Inflammatory macrophage treated with lipopolysaccharide for 4 hours (primary cell): Measurements from ENCODE around the gene SLC22A9.
"Not testable (repeated sequence)": the region's sequence is repeated elsewhere in the genome, so short reads cannot be mapped to it uniquely, and the experiment has no call there.

Source experiments
- DNase-seq: peaks from one replicate; pipeline ENCODE4 v3.0.0-alpha.2; 2020

Gene SLC22A9

DNA sequence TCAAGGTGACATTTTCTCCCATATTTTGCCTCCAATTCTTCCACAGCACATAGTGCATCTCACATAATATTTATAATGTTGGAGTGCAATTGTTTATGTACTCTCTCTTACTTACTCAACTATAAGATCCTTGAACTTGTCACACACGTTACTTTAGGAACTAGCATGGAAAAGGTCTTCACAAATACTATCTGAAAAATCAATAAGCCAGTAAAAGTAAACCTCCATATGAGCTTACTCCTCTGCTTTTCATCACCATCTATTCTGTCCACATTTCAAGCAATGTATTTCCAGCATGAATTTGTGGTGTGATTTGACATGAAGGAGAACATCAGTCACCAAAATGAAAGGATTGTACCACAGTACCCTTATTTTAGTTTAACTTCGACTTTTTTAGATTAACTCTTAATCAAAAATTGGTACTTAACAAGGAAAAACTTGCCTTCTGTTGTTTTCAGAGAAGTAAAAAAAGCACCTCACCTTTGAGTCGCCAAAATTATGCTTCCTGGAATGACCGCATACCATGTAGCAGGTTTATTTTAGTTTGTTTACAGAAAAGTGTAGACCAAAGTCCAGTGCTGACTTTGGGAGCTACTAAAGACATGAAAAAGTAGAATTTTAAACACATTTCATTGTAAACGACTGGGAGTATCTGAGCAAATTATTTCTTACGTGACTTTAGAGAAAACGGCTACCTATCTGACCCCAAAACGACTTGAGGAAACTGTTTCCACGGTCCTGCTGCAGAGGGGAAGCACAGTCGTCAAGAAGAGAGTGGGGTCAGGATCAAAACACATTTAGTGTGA lies at the start of gene SLC22A9:
Gene SLC22A9, plus strand, starts transcription at position 621 of the 806 bp plus-strand sequence. CDS start 272 bp downstream, outside the sequence.
- DNase-seq: no peak

- DNase-seq: no peak
These were observed 47.9 kb upstream of the SLC22A9 start for GRCh38 chr11:63321723-63322122.

- not testable (repeated sequence) for DNase-seq
These were observed 34.5 kb upstream of the SLC22A9 start for GRCh38 chr11:63335089-63335488.

DNA sequence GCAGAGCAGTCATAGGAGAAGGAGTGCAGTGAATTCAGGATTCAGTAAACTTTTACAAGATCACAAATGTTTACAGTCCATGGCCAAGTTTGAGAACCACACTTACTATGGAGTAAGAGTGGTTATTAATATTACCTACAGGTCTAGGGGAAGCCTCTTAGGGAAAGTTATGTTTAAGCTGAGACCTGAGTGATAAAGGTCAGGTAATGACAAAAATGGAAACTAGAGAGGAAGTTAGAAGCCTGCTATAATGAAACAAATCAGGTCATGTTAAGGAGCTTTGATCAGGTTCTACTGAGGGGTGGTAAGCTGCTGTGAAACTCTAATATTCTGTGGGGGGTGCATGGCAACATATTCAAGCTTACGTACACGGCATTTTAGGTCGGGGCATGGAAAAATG lies 32.5 kb upstream of the SLC22A9 start:
- no peak for DNase-seq

DNA sequence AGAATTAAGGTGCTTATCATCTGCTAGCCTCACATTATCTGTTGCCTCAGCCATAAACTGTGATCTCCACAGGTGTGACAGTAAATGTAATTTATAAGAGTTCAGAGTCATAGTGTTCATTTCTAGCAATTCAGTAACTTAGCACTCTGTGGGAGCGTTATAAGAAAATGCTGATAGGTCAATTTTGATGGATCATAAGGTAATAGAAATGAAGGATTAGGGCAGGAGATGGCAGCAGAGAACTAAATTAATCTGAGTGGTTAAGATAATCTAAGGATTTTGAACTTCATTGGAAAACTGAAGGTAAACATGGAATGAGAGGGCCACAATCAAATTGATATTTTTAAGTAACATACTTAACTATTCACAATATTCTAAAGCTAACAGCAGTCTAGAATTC lies 26.5 kb upstream of the SLC22A9 start:
- no peak for DNase-seq

DNA sequence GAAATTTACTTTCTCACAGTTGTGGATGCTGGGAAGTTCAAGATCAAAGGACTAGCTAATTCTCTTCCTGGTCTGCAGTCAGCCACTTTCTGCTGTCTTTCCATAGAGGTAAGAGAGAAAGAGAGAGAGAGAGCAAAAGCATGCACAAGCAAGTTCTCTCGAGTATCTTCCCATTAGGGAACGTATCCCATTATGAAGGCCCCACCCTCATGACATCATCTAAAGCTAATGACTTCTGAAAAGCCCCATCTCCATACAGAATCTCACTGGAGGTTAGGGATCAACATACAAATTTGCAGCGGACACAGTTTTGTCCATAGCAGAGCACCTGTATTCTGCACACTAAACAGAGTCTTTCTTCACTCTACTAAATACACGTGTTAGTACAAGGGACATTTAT lies 17.4 kb upstream of the SLC22A9 start:
- no peak for DNase-seq

DNA sequence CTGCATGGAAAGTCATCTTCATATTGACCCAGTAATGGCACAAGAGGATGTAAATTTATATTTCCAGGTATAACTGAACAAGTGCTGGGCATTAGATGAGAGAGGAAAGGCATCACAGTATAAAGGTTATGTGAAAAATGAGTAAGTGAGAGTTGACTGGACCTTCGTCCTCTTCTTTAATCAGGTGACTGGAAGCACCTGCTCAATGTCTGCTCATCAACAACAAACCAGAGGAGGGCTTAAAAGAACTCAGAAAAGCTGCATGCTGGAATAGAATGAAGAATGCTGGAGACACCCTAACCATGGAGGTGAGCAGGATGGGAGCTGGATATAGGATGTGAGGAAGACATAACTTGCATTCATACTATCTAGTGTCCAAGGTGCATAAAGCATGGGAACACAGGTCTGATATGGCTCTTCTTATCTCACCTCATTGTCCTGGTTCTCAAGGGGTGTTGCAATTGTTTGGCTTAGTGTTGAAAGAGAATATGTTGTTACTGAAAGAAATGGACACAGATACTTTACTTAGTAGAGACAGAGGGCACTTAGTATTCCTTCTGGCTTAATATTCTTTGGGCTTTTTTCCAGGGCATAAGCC lies 7.3 kb upstream of the SLC22A9 start:
- no peak for DNase-seq

DNA sequence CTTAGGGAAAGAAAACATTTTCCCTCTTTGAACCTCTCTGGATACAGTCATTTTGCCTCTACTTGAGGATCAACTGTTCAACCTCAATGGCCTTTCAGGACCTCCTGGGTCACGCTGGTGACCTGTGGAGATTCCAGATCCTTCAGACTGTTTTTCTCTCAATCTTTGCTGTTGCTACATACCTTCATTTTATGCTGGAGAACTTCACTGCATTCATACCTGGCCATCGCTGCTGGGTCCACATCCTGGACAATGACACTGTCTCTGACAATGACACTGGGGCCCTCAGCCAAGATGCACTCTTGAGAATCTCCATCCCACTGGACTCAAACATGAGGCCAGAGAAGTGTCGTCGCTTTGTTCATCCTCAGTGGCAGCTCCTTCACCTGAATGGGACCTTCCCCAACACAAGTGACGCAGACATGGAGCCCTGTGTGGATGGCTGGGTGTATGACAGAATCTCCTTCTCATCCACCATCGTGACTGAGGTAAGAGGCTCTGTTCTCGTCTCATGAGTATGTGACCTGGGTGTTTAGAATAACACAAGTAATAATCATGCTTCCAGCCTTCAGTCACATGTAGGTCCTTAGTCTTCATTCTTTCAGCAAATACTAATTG lies 495 bp downstream of the SLC22A9 start:
- DNase-seq: no peak

- no peak for DNase-seq
These were observed 1.8 kb downstream of the SLC22A9 start for GRCh38 chr11:63371396-63371795.

DNA sequence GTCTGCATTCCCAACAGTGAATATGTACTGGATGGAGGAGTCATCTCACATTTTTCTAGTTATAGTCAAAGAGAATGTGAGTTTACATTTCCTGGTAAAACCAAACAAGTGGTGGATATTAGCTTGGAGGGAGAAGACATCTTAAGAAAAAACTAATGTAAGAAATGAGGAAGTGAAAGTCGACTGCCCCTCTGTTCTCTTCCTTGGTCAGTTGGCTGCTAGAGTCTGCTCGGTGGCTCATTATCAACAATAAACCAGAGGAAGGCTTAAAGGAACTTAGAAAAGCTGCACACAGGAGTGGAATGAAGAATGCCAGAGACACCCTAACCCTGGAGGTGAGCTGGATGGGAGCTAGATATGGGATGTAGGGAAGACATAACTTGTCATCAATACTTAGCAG lies 5.8 kb downstream of the SLC22A9 start:
- peak; percentile 31 for DNase-seq

GRCh38 chr11:63380130-63380529 lies 10.5 kb downstream of the SLC22A9 start:
- no peak for DNase-seq

GRCh38 chr11:63395697-63396096 lies 26.1 kb downstream of the SLC22A9 start:
- DNase-seq: no peak

GRCh38 chr11:63404161-63404935 lies 34.8 kb downstream of the SLC22A9 start:
- no peak for DNase-seq

- DNase-seq: no peak
These were observed 35.5 kb downstream of the SLC22A9 start for GRCh38 chr11:63405114-63405513.

GRCh38 chr11:63406458-63406857 lies 36.9 kb downstream of the SLC22A9 start:
- no peak for DNase-seq

- no peak for DNase-seq
These were observed 47.7 kb downstream of the SLC22A9 start for GRCh38 chr11:63417174-63417852.

DNA sequence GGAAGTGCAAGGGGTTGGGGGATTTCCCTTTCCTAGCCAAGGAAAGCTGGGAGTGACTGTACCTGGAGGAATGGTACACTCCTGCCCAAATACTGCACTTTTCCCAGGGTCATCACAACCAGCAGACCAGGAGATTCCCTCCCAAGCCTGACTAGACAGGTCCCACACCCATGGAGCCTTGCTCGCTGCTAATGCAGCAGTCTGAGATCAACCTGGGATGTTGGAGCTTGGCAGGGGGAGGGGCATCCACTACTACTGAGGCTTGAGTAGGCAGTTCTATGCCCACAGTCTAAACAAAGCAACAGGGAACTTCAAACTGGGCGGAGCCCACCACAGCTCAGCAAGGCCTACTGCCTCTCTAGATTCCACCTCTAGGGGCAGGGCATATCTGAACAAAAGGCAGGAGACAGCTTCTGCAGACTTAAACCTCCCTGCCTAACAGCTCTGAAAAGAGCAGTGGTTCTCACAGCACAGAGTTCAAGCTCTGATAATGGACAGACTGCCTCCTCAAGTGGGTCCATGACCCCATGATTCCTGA lies 58.5 kb downstream of the SLC22A9 start:
- no peak for DNase-seq

GRCh38 chr11:63430731-63431130 lies 61.1 kb downstream of the SLC22A9 start:
- DNase-seq: not testable (repeated sequence)

DNA sequence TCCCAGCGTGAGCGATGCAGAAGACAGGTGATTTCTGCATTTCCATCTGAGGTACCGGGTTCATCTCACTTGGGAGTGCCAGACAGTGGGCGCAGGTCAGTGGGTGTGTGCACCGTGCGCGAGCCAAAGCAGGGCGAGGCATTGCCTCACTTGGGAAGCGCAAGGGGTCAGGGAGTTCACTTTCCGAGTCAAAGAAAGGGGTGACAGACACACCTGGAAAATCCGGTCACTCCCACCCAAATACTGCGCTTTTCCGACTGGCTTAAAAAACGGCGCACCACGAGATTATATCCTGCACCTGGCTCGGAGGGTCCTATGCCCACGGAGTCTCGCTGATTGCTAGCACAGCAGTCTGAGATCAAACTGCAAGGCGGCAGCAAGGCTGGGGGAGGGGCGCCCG lies 65.8 kb downstream of the SLC22A9 start:
- DNase-seq: not testable (repeated sequence)

DNA sequence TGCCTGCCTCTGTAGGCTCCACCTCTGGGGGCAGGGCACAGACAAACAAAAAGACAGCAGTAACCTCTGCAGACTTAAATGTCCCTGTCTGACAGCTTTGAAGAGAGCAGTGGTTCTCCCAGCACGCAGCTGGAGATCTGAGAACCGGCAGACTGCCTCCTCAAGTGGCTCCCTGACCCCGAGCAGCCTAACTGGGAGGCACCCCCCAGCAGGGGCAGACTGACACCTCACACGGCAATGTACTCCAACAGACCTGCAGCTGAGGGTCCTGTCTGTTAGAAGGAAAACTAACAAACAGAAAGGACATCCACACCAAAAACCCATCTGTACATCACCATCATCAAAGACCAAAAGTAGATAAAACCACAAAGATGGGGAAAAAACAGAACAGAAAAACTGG lies 66.2 kb downstream of the SLC22A9 start:
- not testable (repeated sequence) for DNase-seq

- no peak for DNase-seq
These were observed 74.1 kb downstream of the SLC22A9 start for GRCh38 chr11:63443714-63444113.

DNA sequence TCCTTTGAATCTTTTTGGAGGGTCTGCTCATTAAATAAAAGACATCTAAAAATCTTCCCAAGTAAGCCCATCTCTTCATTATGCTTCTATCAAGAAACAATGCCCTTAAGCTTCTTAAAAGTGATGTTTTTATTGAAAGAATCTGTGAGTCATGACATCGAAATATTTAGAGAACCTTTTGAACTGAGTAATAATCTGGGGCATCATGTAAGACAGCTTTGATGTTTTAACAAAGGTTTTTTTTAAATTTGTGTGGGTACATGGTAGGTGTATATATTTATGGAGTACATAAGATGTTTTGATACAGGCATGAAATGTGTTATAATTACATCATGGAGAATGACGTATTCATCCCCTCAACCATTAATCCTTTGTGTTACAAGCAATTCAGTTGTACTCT lies 74.6 kb downstream of the SLC22A9 start:
- DNase-seq: no peak
